ENCODE data around the gene C16orf87.

GRCh38 chr16:46772463-46772862 lies 58.5 kb downstream of the C16orf87 start:
- TF ChIP-seq, protein P1, sequence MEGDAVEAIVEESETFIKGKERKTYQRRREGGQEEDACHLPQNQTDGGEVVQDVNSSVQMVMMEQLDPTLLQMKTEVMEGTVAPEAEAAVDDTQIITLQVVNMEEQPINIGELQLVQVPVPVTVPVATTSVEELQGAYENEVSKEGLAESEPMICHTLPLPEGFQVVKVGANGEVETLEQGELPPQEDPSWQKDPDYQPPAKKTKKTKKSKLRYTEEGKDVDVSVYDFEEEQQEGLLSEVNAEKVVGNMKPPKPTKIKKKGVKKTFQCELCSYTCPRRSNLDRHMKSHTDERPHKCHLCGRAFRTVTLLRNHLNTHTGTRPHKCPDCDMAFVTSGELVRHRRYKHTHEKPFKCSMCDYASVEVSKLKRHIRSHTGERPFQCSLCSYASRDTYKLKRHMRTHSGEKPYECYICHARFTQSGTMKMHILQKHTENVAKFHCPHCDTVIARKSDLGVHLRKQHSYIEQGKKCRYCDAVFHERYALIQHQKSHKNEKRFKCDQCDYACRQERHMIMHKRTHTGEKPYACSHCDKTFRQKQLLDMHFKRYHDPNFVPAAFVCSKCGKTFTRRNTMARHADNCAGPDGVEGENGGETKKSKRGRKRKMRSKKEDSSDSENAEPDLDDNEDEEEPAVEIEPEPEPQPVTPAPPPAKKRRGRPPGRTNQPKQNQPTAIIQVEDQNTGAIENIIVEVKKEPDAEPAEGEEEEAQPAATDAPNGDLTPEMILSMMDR (IDR thresholded peaks at IDR 0.05) = no peak
- no peak for TF ChIP-seq POLR2A (IDR thresholded peaks at IDR 0.05)

All from heart left ventricle (tissue), 13 donors.